Activated CD8-positive, alpha-beta memory T cell treated with anti-CD3 and anti-CD28 coated beads for 1 hour (primary cell): ENCODE data around the gene GABRD.
"Not testable (repeated sequence)": the region's sequence is repeated elsewhere in the genome, so short reads cannot be mapped to it uniquely, and the experiment has no call there.

Experiments used
- DNase-seq, 2 donors: peaks; one replicate each; pipeline ENCODE4 v3.0.0-alpha.2; 2020; ENCODE audit warnings: low read depth in 1 of 2; ENCODE audit errors: extremely low read depth in 1 of 2

GABRD gene, protein sequence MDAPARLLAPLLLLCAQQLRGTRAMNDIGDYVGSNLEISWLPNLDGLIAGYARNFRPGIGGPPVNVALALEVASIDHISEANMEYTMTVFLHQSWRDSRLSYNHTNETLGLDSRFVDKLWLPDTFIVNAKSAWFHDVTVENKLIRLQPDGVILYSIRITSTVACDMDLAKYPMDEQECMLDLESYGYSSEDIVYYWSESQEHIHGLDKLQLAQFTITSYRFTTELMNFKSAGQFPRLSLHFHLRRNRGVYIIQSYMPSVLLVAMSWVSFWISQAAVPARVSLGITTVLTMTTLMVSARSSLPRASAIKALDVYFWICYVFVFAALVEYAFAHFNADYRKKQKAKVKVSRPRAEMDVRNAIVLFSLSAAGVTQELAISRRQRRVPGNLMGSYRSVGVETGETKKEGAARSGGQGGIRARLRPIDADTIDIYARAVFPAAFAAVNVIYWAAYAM

GRCh38 chr1:2019172-2019543 is at the start of gene GABRD:
GABRD (plus strand) TSS chr1:2019345; CDS start chr1:2019424, 79 bp downstream.
- DNase-seq, result no peak

DNA sequence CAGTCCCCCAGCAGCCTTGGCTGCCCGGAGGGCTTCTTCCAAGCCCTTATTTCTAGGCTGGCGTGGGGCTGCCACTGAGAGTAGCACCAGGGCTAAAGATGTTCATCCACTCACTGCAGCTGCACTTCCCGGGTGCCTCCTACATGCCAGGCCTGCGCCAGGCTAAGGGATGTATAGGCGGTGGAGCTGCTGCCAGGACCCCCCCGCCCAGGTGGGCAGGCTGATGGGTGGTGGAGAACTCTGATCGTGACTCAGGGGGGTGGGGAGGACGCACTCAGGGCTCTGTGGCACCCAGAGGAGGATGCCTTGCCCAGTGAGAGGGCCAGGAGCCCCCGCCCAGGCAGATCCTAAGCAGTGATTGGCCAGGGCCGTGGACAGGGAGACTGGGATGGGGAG is 49.6 kb upstream of the GABRD start:
- DNase-seq, result no peak

DNA sequence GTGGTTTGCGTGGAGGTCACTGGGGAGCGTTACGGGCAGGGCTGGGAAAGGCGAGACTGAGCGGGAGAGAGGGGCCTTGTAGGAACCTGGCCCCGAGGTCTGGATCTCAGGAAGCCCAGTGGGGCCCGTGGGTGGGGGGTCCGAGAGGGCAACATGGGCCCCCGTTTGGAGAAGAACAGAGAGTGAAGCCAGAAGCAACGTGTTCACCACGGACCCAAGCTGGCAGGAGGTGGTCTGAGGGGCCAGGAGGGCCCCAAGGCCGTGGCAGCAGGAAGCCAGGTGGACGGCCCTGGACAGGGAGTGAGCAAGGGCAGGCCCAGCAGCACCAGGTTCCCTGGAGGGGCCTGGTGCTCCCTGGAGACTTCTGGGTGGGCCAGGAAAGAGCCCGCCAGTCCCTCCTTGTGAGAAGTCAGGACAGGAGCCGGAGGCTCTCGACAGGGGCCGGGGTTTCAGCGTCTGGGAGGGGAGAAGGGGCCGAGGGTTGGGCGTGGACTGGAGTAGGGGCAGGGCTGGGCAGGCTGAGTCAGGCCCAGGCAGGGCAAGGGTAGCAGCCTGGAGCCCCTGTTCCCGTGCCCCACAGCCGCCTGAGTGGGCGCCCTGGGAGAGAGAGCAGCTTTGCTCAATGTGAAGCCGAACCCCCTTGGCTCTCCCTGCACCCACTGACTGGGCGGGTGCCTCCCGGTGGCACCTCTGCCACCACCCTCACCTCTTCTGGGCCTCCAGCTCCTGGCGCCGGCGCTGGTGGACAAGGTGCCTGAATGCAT is 49.0 kb upstream of the GABRD start:
- DNase-seq, result no peak

GRCh38 chr1:1971017-1971416 is 48.1 kb upstream of the GABRD start:
- no peak for DNase-seq

GRCh38 chr1:1971688-1972087 is 47.5 kb upstream of the GABRD start:
- no peak for DNase-seq

DNA sequence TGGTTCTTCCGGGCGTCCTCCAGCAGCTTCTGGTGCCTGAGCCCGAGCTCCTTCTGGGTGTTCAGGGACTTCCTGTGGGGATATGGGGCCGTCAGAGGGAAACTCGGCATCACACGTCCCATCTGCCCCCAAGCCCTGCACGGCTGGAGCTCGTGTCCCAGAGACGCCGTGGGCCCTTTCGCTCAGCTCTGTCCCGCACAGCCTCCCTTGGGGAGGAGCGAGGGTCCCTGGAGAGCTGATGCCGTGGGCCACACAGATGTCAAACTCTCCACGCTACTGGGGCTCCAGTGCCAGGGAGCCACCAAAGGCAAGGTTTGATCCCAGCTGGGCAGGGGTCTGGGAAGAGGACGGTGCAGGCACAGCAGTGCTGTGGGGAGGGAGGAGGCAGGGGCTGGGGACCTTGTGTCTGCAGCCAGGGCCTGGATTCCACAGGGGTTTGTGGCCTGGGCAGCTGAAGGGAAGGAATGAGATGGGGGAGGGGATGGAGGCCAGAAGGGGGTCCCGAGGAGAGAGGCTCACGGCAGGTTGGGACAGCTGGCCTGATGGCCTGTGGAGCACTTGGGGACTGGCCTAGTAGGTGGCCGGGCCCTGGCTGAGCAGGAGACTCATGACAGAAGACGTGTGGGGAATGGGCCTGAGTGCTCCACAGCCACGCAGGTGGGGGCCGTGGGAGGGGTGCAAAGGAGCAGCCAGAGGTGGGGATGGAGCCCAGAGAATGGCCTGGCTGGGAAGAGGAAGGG is 46.0 kb upstream of the GABRD start:
- DNase-seq, result no peak

DNA sequence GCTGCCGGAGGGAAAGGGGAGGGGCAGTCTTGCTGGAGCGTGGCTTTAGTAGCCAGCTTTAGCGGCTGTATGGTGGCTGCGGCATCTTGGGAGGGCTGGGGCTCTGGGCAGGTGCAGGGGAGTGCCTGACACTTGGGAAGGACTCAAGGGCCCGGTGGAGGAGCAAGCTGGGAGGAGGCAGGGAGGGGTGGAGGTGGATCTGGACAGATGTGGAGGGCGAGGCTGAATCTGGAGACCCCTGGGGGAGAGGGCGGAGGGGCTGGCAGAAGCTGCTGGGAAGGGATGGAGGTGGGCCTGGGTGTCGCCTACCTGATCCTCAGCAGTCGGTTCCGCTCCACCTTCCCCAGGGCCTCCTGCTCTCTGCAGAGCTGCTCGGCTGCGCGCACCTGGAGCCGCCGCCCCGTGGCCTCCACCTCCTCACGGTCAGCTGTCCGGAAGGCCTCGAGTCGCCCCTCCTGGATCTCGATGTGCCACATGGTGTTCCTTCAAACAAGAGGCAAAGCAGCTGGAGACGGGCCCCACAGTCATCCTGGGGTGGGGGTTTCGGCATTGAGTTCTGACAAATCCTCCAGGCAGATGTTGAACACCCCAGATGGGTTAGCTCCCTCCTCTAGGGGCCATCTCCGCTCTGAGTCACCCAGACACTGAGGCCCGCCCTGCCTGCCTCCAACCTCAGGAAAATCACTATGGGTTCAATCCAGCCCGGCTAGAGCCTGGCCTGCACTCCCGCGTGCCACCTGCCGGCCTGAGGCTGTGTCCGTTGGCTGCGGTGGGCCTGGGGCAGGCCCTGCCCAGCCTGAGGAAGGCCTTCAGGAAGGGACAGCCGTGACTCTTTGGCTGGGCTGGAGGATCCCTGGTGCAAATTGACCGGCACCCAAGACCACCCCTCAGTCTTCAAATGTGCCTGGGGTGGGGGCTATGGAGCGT is 45.2 kb upstream of the GABRD start:
- DNase-seq, result no peak

GRCh38 chr1:1974834-1975233 is 44.3 kb upstream of the GABRD start:
- no peak for DNase-seq

DNA sequence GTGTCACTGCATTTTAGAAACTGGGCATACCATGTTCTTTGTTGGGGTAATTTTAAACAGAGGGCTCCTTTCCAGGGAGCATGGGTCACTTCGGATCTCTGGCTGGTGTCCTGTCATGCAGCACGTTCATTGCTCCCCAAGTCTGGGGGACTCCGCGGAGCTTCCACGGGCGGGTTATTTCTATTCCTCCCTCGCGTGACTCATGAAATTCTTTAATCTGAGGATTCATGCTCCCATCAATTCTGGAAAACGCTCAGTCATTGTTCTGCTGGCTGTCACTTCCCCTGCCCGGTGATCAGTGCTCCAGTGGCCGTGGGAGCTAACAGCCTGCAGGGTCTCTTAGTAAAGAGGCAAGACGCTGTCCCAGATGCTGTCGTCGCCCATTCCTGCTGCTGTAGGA is 43.6 kb upstream of the GABRD start:
- DNase-seq, result no peak

DNA sequence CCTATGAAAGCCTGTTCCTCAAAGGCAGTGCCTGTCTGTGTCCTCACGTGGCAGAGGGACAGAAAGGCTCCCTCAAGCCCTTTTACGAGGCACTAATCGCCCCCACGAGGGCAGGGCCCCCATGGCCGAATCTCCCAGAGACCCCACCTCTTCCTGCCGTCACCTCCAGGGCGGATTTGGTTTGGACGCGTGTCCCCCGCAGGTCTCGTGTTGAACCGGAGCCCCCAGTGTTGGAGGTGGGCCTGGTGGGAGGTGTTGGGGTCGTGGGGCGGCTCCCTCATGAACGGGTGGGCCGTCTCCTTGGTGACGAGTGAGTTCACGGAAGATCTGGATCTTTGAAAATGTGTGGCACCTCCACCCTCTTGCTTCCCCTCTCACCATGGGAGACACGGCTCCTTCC is 43.1 kb upstream of the GABRD start:
- no peak for DNase-seq

- no peak for DNase-seq
Measured at GRCh38 chr1:1978108-1978507, 41.0 kb upstream of the GABRD start.

- DNase-seq, result not testable (repeated sequence)
Measured at GRCh38 chr1:1978690-1979481, 40.3 kb upstream of the GABRD start.

GRCh38 chr1:1979482-1980165 is 39.5 kb upstream of the GABRD start:
- DNase-seq, result no peak

GRCh38 chr1:1980467-1981141 is 38.5 kb upstream of the GABRD start:
- no peak for DNase-seq

DNA sequence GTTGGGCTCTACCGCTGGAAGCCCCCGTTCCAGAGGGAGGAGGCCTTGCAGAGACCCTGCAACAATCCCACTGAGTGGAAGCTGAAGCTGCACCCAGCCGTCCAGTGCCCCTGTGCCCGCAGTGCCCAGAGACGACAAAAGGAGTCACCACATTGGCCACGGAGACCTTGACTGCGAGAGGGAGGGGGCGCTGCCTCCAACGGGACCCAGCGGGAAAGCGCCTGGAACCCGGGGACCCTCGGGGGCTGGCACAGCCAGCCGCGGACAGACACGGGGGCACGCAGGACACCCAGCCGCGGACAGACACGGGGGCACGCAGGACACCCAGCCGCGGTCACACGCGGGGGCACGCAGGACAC is 38.0 kb upstream of the GABRD start:
- no peak for DNase-seq

DNA sequence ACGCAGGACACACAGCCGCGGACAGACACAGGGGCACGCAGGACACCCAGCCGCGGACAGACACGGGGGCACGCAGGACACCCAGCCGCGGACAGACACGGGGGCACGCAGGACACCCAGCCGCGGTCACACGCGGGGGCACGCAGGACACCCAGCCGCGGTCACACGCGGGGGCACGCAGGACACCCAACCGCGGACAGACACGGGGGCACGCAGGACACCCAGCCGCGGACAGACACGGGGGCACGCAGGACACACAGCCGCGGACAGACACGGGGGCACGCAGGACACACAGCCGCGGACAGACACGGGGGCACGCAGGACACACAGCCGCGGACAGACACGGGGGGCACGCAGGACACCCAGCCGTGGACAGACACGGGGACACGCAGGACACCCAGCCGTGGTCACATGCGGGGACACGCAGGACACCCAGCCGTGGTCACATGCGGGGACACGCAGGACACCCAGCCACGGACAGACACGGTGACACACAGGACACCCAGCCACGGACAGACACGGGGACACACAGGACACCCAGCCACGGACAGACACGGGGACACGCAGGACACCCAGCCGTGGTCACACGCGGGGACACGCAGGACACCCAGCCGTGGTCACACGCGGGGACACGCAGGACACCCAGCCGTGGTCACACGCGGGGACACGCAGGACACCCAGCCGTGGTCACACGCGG is 37.4 kb upstream of the GABRD start:
- not testable (repeated sequence) for DNase-seq

- no peak for DNase-seq
Measured at GRCh38 chr1:1982379-1983232, 36.5 kb upstream of the GABRD start.
